Esophagus squamous epithelium (tissue), 4 donors: ENCODE measurements around the gene SPSB1.

Experiments
- POLR2A ChIP-seq, 4 donors: fragments of 450-650 bp; IDR thresholded peaks; one replicate each; pipeline ENCODE4 v1.6.1; 2017; ENCODE audit warnings: antibody characterized with exemption in 4 of 4, mild to moderate bottlenecking in 4 of 4, moderate library complexity in 3 of 4
- TF ChIP-seq, protein P1 (sequence below), 6 experiments: fragments of 450-650 bp in 4 of 6; fragments of 200-600 bp in 2 of 6; sonication (generic) in 2 of 6; IDR thresholded peaks; one replicate each; pipeline ENCODE4 v1.5.1; 2016 to 2019; ENCODE audit warnings: antibody characterized with exemption in 6 of 6, mild to moderate bottlenecking in 4 of 6, moderate library complexity in 4 of 6

DNA sequence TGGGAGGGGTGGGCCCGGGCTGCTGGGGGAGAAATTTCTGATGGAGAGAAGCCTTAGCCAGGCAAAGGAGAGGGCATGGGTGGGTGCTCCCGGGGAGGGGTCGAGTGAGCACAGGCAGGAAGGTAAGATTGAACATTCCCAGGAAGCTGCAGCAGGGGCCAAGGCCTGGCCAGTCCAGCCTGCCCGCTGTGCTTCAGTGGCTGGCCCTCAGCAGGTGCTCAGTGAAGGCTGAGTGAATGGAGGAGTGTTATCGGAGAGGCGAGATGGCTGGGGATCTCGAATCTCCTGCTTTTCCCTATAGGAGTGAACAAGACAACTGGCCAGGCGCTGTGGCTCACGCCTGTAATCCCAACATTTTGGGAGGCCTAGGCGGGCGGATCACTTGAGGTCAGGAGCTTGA, 20.9 kb downstream of the SPSB1 start:
- TF ChIP-seq, protein P1, sequence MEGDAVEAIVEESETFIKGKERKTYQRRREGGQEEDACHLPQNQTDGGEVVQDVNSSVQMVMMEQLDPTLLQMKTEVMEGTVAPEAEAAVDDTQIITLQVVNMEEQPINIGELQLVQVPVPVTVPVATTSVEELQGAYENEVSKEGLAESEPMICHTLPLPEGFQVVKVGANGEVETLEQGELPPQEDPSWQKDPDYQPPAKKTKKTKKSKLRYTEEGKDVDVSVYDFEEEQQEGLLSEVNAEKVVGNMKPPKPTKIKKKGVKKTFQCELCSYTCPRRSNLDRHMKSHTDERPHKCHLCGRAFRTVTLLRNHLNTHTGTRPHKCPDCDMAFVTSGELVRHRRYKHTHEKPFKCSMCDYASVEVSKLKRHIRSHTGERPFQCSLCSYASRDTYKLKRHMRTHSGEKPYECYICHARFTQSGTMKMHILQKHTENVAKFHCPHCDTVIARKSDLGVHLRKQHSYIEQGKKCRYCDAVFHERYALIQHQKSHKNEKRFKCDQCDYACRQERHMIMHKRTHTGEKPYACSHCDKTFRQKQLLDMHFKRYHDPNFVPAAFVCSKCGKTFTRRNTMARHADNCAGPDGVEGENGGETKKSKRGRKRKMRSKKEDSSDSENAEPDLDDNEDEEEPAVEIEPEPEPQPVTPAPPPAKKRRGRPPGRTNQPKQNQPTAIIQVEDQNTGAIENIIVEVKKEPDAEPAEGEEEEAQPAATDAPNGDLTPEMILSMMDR (IDR thresholded peaks at IDR 0.05) = no peak
- TF ChIP-seq POLR2A (IDR thresholded peaks at IDR 0.05) = no peak
